HG03060 (cell line): Measurements from ENCODE around the gene ANO10.
"Not testable (repeated sequence)": the region's sequence is repeated elsewhere in the genome, so short reads cannot be mapped to it uniquely, and the experiment has no call there.

Experiments
- ATAC-seq: cut with Tn5 transposase; IDR thresholded peaks from one replicate; pipeline ENCODE4 v1.9.1; 2021; ENCODE audit warnings: low read depth, moderate number of reproducible peaks; ENCODE audit not compliant: unreplicated experiment

The ANO10 gene

GRCh38 chr3:43621656-43622432 lies at the start of gene ANO10:
TSS of gene ANO10 (minus strand) at chr3:43622011. CDS start at chr3:43605852, 16,159 bp downstream.
- ATAC-seq = peak; percentile 89

GRCh38 chr3:43670635-43671522 lies 49.1 kb upstream of the ANO10 start:
- no peak for ATAC-seq

- not testable (repeated sequence) for ATAC-seq
These were observed 43.2 kb upstream of the ANO10 start for GRCh38 chr3:43665011-43665410.

- not testable (repeated sequence) for ATAC-seq
These were observed 39.6 kb upstream of the ANO10 start for GRCh38 chr3:43661376-43661775.

- ATAC-seq = no peak
These were observed 37.6 kb upstream of the ANO10 start for GRCh38 chr3:43659250-43659880.

- ATAC-seq = not testable (repeated sequence)
These were observed 34.6 kb upstream of the ANO10 start for GRCh38 chr3:43656390-43656789.

GRCh38 chr3:43650345-43650744 lies 28.5 kb upstream of the ANO10 start:
- ATAC-seq = no peak

- no peak for ATAC-seq
These were observed 27.7 kb upstream of the ANO10 start for GRCh38 chr3:43649365-43649968.

- ATAC-seq = no peak
These were observed 27.1 kb upstream of the ANO10 start for GRCh38 chr3:43648957-43649356.

- no peak for ATAC-seq
These were observed 25.7 kb upstream of the ANO10 start for GRCh38 chr3:43647331-43648166.

- no peak for ATAC-seq
These were observed 22.6 kb upstream of the ANO10 start for GRCh38 chr3:43644443-43644842.

GRCh38 chr3:43641306-43642114 lies 19.7 kb upstream of the ANO10 start:
- ATAC-seq = no peak

- ATAC-seq = no peak
These were observed 18.9 kb upstream of the ANO10 start for GRCh38 chr3:43640681-43641080.

- no peak for ATAC-seq
These were observed 17.0 kb upstream of the ANO10 start for GRCh38 chr3:43638594-43639447.

GRCh38 chr3:43637702-43638101 lies 15.9 kb upstream of the ANO10 start:
- no peak for ATAC-seq

GRCh38 chr3:43632986-43633385 lies 11.2 kb upstream of the ANO10 start:
- ATAC-seq = no peak

GRCh38 chr3:43632269-43632733 lies 10.5 kb upstream of the ANO10 start:
- ATAC-seq = no peak

- no peak for ATAC-seq
These were observed 7.9 kb upstream of the ANO10 start for GRCh38 chr3:43629741-43630140.
